ENCODE data around the gene NOP56. TPM values are rescaled to one million over a fixed set of nuclear protein-coding genes. Genes with fewer than 3 reads are reported as not detected.

The NOP56 gene
- total and polyA plus RNA-seq, 9 of the 15 experiments (the other 6 are each of a cell fraction or from before 2014, with no cell fraction given), result 295 to 697 (median 439) TPM

DNA sequence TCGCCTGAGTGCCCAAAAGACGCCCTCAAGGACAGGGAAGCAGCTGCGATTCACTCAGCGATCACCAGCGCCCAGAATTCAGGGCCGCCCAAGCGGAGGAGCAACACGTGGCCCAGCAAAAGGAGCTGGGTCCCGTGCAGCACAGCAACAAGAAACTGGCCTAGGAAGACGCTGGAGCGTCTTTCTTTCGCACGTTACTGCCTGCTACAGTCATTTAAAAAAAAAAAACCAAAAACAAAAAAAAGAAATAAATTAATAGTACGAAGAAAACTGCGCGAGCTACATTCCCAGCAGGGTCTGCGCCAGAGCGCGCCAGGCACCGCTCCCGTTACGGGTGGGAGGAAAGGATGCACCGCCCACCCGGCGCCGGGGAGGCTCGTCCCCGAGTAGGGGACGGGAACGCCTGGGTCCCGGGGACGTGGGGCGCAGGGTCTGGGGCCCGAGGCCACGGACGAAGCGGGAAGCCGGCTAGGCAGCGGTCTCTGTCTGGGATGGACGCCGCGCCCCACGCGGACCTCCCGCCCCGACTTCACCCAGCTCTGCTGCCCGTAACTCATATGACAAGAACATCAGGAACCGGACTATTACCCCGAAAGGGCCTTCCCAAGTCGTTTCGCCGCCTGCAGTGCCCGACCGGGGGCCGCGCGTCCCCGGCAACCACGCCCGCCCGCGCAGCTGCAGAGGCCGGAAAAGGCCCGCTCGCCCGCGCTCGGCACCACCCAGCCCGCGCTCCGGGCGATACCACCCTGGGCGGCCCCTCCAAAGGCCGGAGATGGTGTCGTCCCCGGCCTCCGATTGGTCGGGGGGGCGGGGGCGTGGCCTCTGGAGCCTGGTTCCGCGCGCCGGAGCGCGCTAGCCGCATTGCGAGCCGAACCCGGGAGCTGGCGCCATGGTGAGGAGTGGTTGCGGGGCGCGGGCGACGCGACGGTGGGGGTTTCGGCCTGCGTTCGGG lies at the start of gene NOP56 (continued):
- TF ChIP-seq, protein P1, sequence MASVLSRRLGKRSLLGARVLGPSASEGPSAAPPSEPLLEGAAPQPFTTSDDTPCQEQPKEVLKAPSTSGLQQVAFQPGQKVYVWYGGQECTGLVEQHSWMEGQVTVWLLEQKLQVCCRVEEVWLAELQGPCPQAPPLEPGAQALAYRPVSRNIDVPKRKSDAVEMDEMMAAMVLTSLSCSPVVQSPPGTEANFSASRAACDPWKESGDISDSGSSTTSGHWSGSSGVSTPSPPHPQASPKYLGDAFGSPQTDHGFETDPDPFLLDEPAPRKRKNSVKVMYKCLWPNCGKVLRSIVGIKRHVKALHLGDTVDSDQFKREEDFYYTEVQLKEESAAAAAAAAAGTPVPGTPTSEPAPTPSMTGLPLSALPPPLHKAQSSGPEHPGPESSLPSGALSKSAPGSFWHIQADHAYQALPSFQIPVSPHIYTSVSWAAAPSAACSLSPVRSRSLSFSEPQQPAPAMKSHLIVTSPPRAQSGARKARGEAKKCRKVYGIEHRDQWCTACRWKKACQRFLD (CRISPR knock-in tag; IDR thresholded peaks at IDR 0.05), result no peak; the same call in 1 of the 2 replicates
- TF ChIP-seq GABPB1 (CRISPR knock-in tag; IDR thresholded peaks at IDR 0.05) (peak; percentile 58; the same call in 1 of the 2 replicates), CHD1 (IDR thresholded peaks at IDR 0.05; ENCODE audit: low read length) (peak; percentile 84), SIN3A (IDR thresholded peaks at IDR 0.05; ENCODE audit: borderline replicate concordance in 2 of 2, control insufficient read depth in 1 of 2, low read depth in 2 of 2, low read length in 2 of 2) (peak; percentile 40 to 91; a peak in 3 of 4 replicates), CBFA2T3 (IDR thresholded peaks at IDR 0.05) (no peak), MTA2 (IDR thresholded peaks at IDR 0.05; ENCODE audit: low read depth) (no peak), ZNF717 (CRISPR knock-in tag; IDR thresholded peaks at IDR 0.05) (no peak), TAF9B (IDR thresholded peaks at IDR 0.05; ENCODE audit: partially characterized antibody) (peak; percentile 57), XRCC5 (IDR thresholded peaks at IDR 0.05; ENCODE audit: low read depth, low read length) (no peak), STAG1 (CRISPR knock-in tag; IDR thresholded peaks at IDR 0.05; ENCODE audit: borderline replicate concordance) (no peak), HLTF (IDR thresholded peaks at IDR 0.05) (no peak), ZEB2 (IDR thresholded peaks at IDR 0.05) (no peak), PCBP2 (IDR thresholded peaks at IDR 0.05; ENCODE audit: low read depth, low read length, poor library complexity, severe bottlenecking) (peak; percentile 9), EGR1 (conservative IDR thresholded peaks at IDR 0.05) (peak; percentile 71)
- TF ChIP-seq, protein P2, sequence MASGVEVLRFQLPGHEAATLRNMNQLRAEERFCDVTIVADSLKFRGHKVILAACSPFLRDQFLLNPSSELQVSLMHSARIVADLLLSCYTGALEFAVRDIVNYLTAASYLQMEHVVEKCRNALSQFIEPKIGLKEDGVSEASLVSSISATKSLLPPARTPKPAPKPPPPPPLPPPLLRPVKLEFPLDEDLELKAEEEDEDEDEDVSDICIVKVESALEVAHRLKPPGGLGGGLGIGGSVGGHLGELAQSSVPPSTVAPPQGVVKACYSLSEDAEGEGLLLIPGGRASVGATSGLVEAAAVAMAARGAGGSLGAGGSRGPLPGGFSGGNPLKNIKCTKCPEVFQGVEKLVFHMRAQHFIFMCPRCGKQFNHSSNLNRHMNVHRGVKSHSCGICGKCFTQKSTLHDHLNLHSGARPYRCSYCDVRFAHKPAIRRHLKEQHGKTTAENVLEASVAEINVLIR (CRISPR knock-in tag; IDR thresholded peaks at IDR 0.05), result no peak
- TF ChIP-seq, protein P3, sequence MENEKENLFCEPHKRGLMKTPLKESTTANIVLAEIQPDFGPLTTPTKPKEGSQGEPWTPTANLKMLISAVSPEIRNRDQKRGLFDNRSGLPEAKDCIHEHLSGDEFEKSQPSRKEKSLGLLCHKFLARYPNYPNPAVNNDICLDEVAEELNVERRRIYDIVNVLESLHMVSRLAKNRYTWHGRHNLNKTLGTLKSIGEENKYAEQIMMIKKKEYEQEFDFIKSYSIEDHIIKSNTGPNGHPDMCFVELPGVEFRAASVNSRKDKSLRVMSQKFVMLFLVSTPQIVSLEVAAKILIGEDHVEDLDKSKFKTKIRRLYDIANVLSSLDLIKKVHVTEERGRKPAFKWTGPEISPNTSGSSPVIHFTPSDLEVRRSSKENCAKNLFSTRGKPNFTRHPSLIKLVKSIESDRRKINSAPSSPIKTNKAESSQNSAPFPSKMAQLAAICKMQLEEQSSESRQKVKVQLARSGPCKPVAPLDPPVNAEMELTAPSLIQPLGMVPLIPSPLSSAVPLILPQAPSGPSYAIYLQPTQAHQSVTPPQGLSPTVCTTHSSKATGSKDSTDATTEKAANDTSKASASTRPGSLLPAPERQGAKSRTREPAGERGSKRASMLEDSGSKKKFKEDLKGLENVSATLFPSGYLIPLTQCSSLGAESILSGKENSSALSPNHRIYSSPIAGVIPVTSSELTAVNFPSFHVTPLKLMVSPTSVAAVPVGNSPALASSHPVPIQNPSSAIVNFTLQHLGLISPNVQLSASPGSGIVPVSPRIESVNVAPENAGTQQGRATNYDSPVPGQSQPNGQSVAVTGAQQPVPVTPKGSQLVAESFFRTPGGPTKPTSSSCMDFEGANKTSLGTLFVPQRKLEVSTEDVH (IDR thresholded peaks at IDR 0.05; ENCODE audit: low read depth, partially characterized antibody), result no peak
- TF ChIP-seq, protein P4, sequence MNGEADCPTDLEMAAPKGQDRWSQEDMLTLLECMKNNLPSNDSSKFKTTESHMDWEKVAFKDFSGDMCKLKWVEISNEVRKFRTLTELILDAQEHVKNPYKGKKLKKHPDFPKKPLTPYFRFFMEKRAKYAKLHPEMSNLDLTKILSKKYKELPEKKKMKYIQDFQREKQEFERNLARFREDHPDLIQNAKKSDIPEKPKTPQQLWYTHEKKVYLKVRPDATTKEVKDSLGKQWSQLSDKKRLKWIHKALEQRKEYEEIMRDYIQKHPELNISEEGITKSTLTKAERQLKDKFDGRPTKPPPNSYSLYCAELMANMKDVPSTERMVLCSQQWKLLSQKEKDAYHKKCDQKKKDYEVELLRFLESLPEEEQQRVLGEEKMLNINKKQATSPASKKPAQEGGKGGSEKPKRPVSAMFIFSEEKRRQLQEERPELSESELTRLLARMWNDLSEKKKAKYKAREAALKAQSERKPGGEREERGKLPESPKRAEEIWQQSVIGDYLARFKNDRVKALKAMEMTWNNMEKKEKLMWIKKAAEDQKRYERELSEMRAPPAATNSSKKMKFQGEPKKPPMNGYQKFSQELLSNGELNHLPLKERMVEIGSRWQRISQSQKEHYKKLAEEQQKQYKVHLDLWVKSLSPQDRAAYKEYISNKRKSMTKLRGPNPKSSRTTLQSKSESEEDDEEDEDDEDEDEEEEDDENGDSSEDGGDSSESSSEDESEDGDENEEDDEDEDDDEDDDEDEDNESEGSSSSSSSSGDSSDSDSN (IDR thresholded peaks at IDR 0.05; ENCODE audit: borderline replicate concordance in 1 of 2, low read depth in 2 of 2, low read length in 2 of 2), result no peak
- TF ChIP-seq, protein P5, sequence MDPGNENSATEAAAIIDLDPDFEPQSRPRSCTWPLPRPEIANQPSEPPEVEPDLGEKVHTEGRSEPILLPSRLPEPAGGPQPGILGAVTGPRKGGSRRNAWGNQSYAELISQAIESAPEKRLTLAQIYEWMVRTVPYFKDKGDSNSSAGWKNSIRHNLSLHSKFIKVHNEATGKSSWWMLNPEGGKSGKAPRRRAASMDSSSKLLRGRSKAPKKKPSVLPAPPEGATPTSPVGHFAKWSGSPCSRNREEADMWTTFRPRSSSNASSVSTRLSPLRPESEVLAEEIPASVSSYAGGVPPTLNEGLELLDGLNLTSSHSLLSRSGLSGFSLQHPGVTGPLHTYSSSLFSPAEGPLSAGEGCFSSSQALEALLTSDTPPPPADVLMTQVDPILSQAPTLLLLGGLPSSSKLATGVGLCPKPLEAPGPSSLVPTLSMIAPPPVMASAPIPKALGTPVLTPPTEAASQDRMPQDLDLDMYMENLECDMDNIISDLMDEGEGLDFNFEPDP (CRISPR knock-in tag; IDR thresholded peaks at IDR 0.05), result no peak

All from K562 (cell line).